CD1c-positive myeloid dendritic cell (primary cell): ENCODE results near the gene MBTD1.
A peak's percentile ranks its signal among the peaks of the same experiment; 100 is the strongest.

Experiments
- DNase-seq: peaks from one replicate; pipeline ENCODE4 v3.0.0-alpha.2; 2016; ENCODE audit errors: extremely low spot score

MBTD1 gene

DNA sequence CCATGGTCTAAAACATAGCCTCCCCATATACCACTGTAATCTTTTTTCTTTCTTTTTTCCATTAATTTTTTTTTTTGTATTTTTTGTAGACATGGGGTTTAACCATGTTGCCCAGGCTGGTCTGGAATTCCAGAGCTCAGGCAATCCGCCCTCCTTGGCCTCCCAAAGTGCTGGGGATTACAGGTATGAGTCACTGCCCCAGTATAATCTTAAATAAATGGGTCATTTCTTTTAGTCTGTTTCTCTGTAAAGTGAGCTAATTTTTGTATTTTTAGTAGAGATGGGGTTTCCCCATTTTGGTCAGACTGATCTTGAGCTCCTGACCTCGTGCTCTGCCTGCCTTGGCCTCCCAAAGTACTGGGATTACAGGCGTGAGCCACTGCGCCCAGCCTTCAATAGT lies 112.2 kb downstream of the MBTD1 start:
- peak; percentile 56 for DNase-seq

DNA sequence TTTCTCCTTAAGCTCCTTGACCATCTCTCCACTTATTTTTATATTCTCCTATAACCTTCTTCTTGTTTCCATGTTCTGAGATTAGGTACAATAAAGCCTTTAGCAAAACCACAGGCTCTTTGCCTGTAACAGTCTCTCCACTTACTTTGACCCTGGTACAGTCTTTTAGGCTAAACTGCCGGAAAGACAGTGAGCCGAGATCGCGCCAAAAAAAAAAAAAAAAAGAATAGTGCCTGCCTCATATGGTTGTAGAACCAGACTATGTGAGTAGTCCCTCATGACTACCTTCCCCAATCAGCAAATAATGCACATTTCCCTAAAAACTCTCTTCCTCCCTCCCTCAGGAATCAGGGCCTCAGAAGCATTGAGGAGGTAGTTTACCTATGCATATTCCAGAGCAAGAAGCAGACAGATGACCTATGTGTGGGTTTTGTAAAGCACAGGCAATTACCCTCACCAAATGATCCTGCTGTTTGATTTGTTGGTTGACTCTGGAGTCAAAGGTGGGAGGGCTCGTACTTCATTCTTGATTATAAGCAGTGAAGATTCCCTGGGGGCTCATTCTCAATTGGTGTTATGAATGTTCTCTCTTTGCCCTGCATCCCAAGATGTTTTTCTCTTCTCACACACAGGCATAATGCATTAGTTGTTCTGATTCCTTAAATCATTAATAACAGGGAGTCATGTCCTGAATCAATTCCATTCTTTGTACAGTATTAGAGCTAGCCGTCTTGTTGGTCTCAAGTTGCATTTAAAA lies 115.4 kb downstream of the MBTD1 start:
- no peak for DNase-seq

- no peak for DNase-seq
Observed at GRCh38 chr17:51142597-51142996, 117.3 kb downstream of the MBTD1 start.

DNA sequence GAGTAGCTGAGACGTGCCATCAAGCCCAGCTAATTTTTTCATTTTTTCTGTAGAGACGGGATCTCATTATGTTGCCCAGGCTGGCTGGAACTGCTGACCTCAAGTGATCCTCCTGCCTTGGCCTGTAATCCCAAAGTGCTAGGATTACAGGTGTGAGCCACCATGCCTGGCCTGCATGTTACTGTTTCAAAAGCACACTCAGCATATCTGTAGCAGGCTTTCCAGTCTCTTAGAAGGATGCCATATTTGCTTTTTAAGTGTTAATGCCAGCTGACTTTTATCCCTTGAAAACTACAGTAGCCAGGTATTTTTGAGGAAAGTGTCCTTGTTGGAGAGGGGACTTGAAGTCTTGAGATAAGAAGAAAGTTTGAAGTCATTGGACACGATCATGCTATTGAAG lies 123.9 kb downstream of the MBTD1 start:
- no peak for DNase-seq

GRCh38 chr17:51133365-51133764 lies 126.5 kb downstream of the MBTD1 start:
- no peak for DNase-seq

DNA sequence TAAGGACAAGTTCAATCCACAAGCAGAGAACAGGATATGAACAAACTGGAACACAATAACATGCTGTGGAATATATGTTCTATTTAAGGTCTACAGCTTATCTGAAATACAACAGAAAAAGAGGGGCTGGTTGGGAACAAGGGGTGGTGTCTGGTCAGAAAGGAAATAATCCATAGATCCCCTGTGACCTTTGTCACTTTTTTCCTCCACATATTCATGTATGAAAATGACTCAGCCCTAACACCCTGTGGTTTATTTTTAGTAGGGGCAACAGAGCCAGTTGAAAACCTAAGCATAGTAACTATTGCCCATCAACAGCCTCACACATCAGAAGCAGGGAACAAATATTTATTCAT lies 126.9 kb downstream of the MBTD1 start:
- peak; percentile 49 for DNase-seq

- peak; percentile 78 for DNase-seq
Observed at GRCh38 chr17:51128076-51128475, 131.8 kb downstream of the MBTD1 start.
